ENCODE data around the gene EIF1AD. TPM values are rescaled to one million over a fixed set of nuclear protein-coding genes. Genes with fewer than 3 reads are reported as not detected.

EIF1AD gene
- total and polyA plus RNA-seq, 3 donors from 2014 or later, result 42.5 to 46.5 (median 43.2) TPM

GRCh38 chr11:66048547-66049323 is 46.8 kb upstream of the EIF1AD start, which contains the start of gene GAL3ST3:
Gene GAL3ST3 (minus strand): TSS chr11:66049161. CDS start chr11:66045415, 3,746 bp downstream.
- WGBS, 2 donors, result 9 to 27% methylated on average over 5 to 37 of the region's 39 CpGs
- DNase-seq, result no peak
- Histone ChIP-seq H3K27ac (no peak within 1 kb of the TSS), H3K36me3 (ENCODE audit: low read depth, missing control alignments) (no peaks in the 10 kb centered on the region), H3K4me1 (peaks cover 24% of the 10 kb centered on the region), H3K4me3 (no peak within 1 kb of the TSS), H3K27me3 (no peaks in the 10 kb centered on the region), H3K9me3 (no peaks in the 10 kb centered on the region)
- TF ChIP-seq POLR2A (IDR thresholded peaks at IDR 0.05), result no peak
- no peak for TF ChIP-seq CTCF (IDR thresholded peaks at IDR 0.05)
- intact Hi-C loops (cut with DNase I; ENCODE audit: low total_unique reads), result no loop called here

- no peak overlapping the region for H3K4me3 ChIP-seq
These were observed 45.8 kb upstream of the EIF1AD start for GRCh38 chr11:66047541-66048365.

GRCh38 chr11:66046901-66047300 is 44.9 kb upstream of the EIF1AD start:
- no peak overlapping the region for H3K27ac ChIP-seq

More at GRCh38 chr11:66047541-66048365, 45.8 kb upstream of the EIF1AD start:
- no peak for TF ChIP-seq CTCF (IDR thresholded peaks at IDR 0.05)
- TF ChIP-seq POLR2A (IDR thresholded peaks at IDR 0.05), result no peak
- intact Hi-C loops (cut with DNase I; ENCODE audit: low total_unique reads), result no loop called here
- 69 to 78% methylated on average over 5 to 11 of the region's 11 CpGs for WGBS, 2 donors
- no peak for DNase-seq
- H3K4me1 ChIP-seq, result peaks cover 18% of the 10 kb centered on the region
- H3K36me3 ChIP-seq (ENCODE audit: low read depth, missing control alignments), result no peaks in the 10 kb centered on the region
- no peak overlapping the region for H3K27ac ChIP-seq
- no peaks in the 10 kb centered on the region for H3K27me3 ChIP-seq
- no peaks in the 10 kb centered on the region for H3K9me3 ChIP-seq

GRCh38 chr11:66045177-66045639 is 43.3 kb upstream of the EIF1AD start:
- no peaks in the 10 kb centered on the region for H3K36me3 ChIP-seq (ENCODE audit: low read depth, missing control alignments)
- intact Hi-C loops (cut with DNase I; ENCODE audit: low total_unique reads), result no loop called here
- no peaks in the 10 kb centered on the region for H3K27me3 ChIP-seq
- peak; percentile 84 for DNase-seq
- TF ChIP-seq POLR2A (IDR thresholded peaks at IDR 0.05), result no peak
- peak; percentile 59 to 83 (median 75) for TF ChIP-seq CTCF (IDR thresholded peaks at IDR 0.05)
- WGBS, 2 donors, result 22 to 46% methylated on average over 2 to 11 of the region's 11 CpGs
- H3K4me3 ChIP-seq, result no peak overlapping the region
- H3K4me1 ChIP-seq, result peaks cover 7% of the 10 kb centered on the region
- H3K27ac ChIP-seq, result no peak overlapping the region
- H3K9me3 ChIP-seq, result no peaks in the 10 kb centered on the region

More at GRCh38 chr11:66046901-66047300, 44.9 kb upstream of the EIF1AD start:
- TF ChIP-seq POLR2A (IDR thresholded peaks at IDR 0.05) (no peak), CTCF (IDR thresholded peaks at IDR 0.05) (no peak)
- H3K9me3 ChIP-seq, result no peaks in the 10 kb centered on the region
- peaks cover 18% of the 10 kb centered on the region for H3K4me1 ChIP-seq
- H3K4me3 ChIP-seq, result no peak overlapping the region
- intact Hi-C loops (cut with DNase I; ENCODE audit: low total_unique reads), result no loop called here
- DNase-seq, result no peak
- H3K36me3 ChIP-seq (ENCODE audit: low read depth, missing control alignments), result no peaks in the 10 kb centered on the region
- 93 to 100% methylated on average over 3 of the region's 3 CpGs for WGBS, 2 donors
- H3K27me3 ChIP-seq, result no peaks in the 10 kb centered on the region
